Measurements from ENCODE around the gene ITGA11.

GRCh38 chr15:68415501-68416157, 16.3 kb downstream of the ITGA11 start:
- TF ChIP-seq CTCF (conservative IDR thresholded peaks at IDR 0.05; ENCODE audit: low read length) (no peak), EZH2phosphoT487 (IDR thresholded peaks at IDR 0.05; ENCODE audit: borderline replicate concordance, low read depth, low read length) (no peak)
